Stimulated activated naive B cell treated with anti-CD40 and anti-IgM and Interleukin-4, amounts not matched to agents 10 μg/mL and 1 μg/mL and 100 μg/mL, for 72 hours (primary cell): Measurements from ENCODE around the gene YTHDF1.
A peak's percentile ranks its signal among the peaks of the same experiment; 100 is the strongest.

ENCODE experiments used
- ATAC-seq, 2 donors: fragments of 150-1000 bp; cut with Tn5 transposase; replicated peaks; 2 replicates each; pipeline ENCODE4 v1.10.0; 2021; ENCODE audit warnings: moderate library complexity in 1 of 2
- DNase-seq: peaks from one replicate; pipeline ENCODE4 v3.0.0; 2021
- H3K27ac Mint-ChIP-seq: one replicate; pipeline ENCODE4 v1.8.0; 2022; ENCODE audit warnings: mild to moderate bottlenecking, mixed read lengths
- H3K27me3 Mint-ChIP-seq, 2 donors: one replicate each; pipeline ENCODE4 v1.8.0; 2022; ENCODE audit warnings: mixed read lengths in 2 of 2
- H3K36me3 Mint-ChIP-seq, 2 donors: one replicate each; pipeline ENCODE4 v1.8.0; 2022; ENCODE audit warnings: mixed read lengths in 2 of 2, mild to moderate bottlenecking in 1 of 2
- H3K4me1 Mint-ChIP-seq, 2 donors: one replicate each; pipeline ENCODE4 v1.8.0; 2022; ENCODE audit warnings: mixed read lengths in 2 of 2, mild to moderate bottlenecking in 1 of 2
- H3K4me3 Mint-ChIP-seq, 2 donors: one replicate each; pipeline ENCODE4 v1.8.0; 2022; ENCODE audit warnings: mild to moderate bottlenecking in 2 of 2, mixed read lengths in 2 of 2, moderate library complexity in 1 of 2
- H3K9me3 Mint-ChIP-seq, 2 donors: one replicate each; pipeline ENCODE4 v1.8.0; 2022; ENCODE audit warnings: mixed read lengths in 2 of 2, mild to moderate bottlenecking in 1 of 2

The YTHDF1 gene

GRCh38 chr20:63217706-63218105 lies 1.8 kb upstream of the YTHDF1 start:
- H3K4me3 Mint-ChIP-seq: no peak overlapping the region
- no peak for DNase-seq
- peaks cover 15 to 17% of the 10 kb centered on the region in 2 donors for H3K27me3 Mint-ChIP-seq
- no peak overlapping the region for H3K27ac Mint-ChIP-seq
- peaks cover 16 to 23% of the 10 kb centered on the region in 2 donors for H3K36me3 Mint-ChIP-seq
- no peaks in the 10 kb centered on the region for H3K9me3 Mint-ChIP-seq
- H3K4me1 Mint-ChIP-seq: peaks cover 21 to 40% of the 10 kb centered on the region in 2 donors
- ATAC-seq: no peak

GRCh38 chr20:63216849-63217471 lies 1.0 kb upstream of the YTHDF1 start:
- H3K27me3 Mint-ChIP-seq: peaks cover 12 to 17% of the 10 kb centered on the region in 2 donors
- no peak for DNase-seq
- H3K4me3 Mint-ChIP-seq: peak overlapping the region; percentile 81 to 95
- no peaks in the 10 kb centered on the region for H3K9me3 Mint-ChIP-seq
- H3K36me3 Mint-ChIP-seq: peaks cover 18 to 31% of the 10 kb centered on the region in 2 donors
- ATAC-seq: no peak
- peaks cover 27 to 48% of the 10 kb centered on the region in 2 donors for H3K4me1 Mint-ChIP-seq
- peak overlapping the region; percentile 81 for H3K27ac Mint-ChIP-seq

- no peak for DNase-seq
- H3K27me3 Mint-ChIP-seq: peaks cover 5 to 7% of the 10 kb centered on the region in 2 donors
- peaks cover 32 to 60% of the 10 kb centered on the region in 2 donors for H3K4me1 Mint-ChIP-seq
- H3K27ac Mint-ChIP-seq: peak overlapping the region; percentile 92
- peaks cover 24 to 37% of the 10 kb centered on the region in 2 donors for H3K36me3 Mint-ChIP-seq
- no peaks in the 10 kb centered on the region for H3K9me3 Mint-ChIP-seq
- peak; percentile 1 to 35 for ATAC-seq
- H3K4me3 Mint-ChIP-seq: peak overlapping the region; percentile 90 to 95
Observed at GRCh38 chr20:63215101-63216040, 560 bp downstream of the YTHDF1 start.

- H3K36me3 Mint-ChIP-seq: peaks cover 29 to 37% of the 10 kb centered on the region in 2 donors
- no peaks in the 10 kb centered on the region for H3K27me3 Mint-ChIP-seq
- peak overlapping the region; percentile 92 for H3K27ac Mint-ChIP-seq
- ATAC-seq: no peak
- no peak for DNase-seq
- no peaks in the 10 kb centered on the region for H3K9me3 Mint-ChIP-seq
- peak overlapping the region; percentile 90 to 95 for H3K4me3 Mint-ChIP-seq
- peaks cover 33 to 69% of the 10 kb centered on the region in 2 donors for H3K4me1 Mint-ChIP-seq
Observed at GRCh38 chr20:63214514-63214913, 1.4 kb downstream of the YTHDF1 start.

GRCh38 chr20:63212792-63213191 lies 3.1 kb downstream of the YTHDF1 start:
- H3K4me1 Mint-ChIP-seq: peaks cover 35 to 74% of the 10 kb centered on the region in 2 donors
- no peaks in the 10 kb centered on the region for H3K27me3 Mint-ChIP-seq
- no peak overlapping the region for H3K4me3 Mint-ChIP-seq
- no peaks in the 10 kb centered on the region for H3K9me3 Mint-ChIP-seq
- H3K36me3 Mint-ChIP-seq: peaks cover 35 to 41% of the 10 kb centered on the region in 2 donors
- no peak for ATAC-seq
- no peak overlapping the region for H3K27ac Mint-ChIP-seq
- DNase-seq: no peak

GRCh38 chr20:63212393-63212730 lies 3.6 kb downstream of the YTHDF1 start:
- no peaks in the 10 kb centered on the region for H3K9me3 Mint-ChIP-seq
- no peak overlapping the region for H3K4me3 Mint-ChIP-seq
- peaks cover 37 to 45% of the 10 kb centered on the region in 2 donors for H3K36me3 Mint-ChIP-seq

GRCh38 chr20:63210011-63210605 lies 5.8 kb downstream of the YTHDF1 start:
- Mint-ChIP-seq H3K27ac (no peak overlapping the region), H3K4me1 (peaks cover 33 to 72% of the 10 kb centered on the region in 2 donors), H3K9me3 (no peaks in the 10 kb centered on the region), H3K27me3 (no peaks in the 10 kb centered on the region), H3K4me3 (no peak overlapping the region), H3K36me3 (peaks cover 46 to 54% of the 10 kb centered on the region in 2 donors)
- ATAC-seq: no peak
- DNase-seq: no peak

More at GRCh38 chr20:63212393-63212730, 3.6 kb downstream of the YTHDF1 start:
- H3K27me3 Mint-ChIP-seq: no peaks in the 10 kb centered on the region
- ATAC-seq: no peak
- no peak overlapping the region for H3K27ac Mint-ChIP-seq
- DNase-seq: no peak
- peaks cover 35 to 76% of the 10 kb centered on the region in 2 donors for H3K4me1 Mint-ChIP-seq

- ATAC-seq (no peak), DNase-seq (no peak)
- no peaks in the 10 kb centered on the region for H3K9me3 Mint-ChIP-seq
- peak overlapping the region; percentile 37 for H3K27ac Mint-ChIP-seq
- H3K27me3 Mint-ChIP-seq: no peaks in the 10 kb centered on the region
- peaks cover 24 to 55% of the 10 kb centered on the region in 2 donors for H3K4me1 Mint-ChIP-seq
- H3K36me3 Mint-ChIP-seq: peaks cover 40 to 41% of the 10 kb centered on the region in 2 donors
- no peak overlapping the region for H3K4me3 Mint-ChIP-seq
Observed at GRCh38 chr20:63208346-63208909, 7.5 kb downstream of the YTHDF1 start.

- no peak for DNase-seq
- no peaks in the 10 kb centered on the region for H3K9me3 Mint-ChIP-seq
- ATAC-seq: no peak
- peaks cover 34 to 42% of the 10 kb centered on the region in 2 donors for H3K36me3 Mint-ChIP-seq
- H3K27ac Mint-ChIP-seq: no peak overlapping the region
- no peaks in the 10 kb centered on the region for H3K27me3 Mint-ChIP-seq
- peaks cover 17 to 40% of the 10 kb centered on the region in 2 donors for H3K4me1 Mint-ChIP-seq
- no peak overlapping the region for H3K4me3 Mint-ChIP-seq
Observed at GRCh38 chr20:63206878-63207277, 9.1 kb downstream of the YTHDF1 start.

GRCh38 chr20:63205896-63206295 lies 10.0 kb downstream of the YTHDF1 start:
- H3K27me3 Mint-ChIP-seq: no peaks in the 10 kb centered on the region
- no peak for DNase-seq
- H3K4me3 Mint-ChIP-seq: no peak overlapping the region
- H3K4me1 Mint-ChIP-seq: peaks cover 17 to 38% of the 10 kb centered on the region in 2 donors
- peaks cover 37 to 46% of the 10 kb centered on the region in 2 donors for H3K36me3 Mint-ChIP-seq
- no peaks in the 10 kb centered on the region for H3K9me3 Mint-ChIP-seq
- no peak overlapping the region for H3K27ac Mint-ChIP-seq
- no peak for ATAC-seq

- H3K4me3 Mint-ChIP-seq: no peak overlapping the region
- no peak for DNase-seq
- H3K27me3 Mint-ChIP-seq: no peaks in the 10 kb centered on the region
- H3K4me1 Mint-ChIP-seq: peaks cover 15 to 29% of the 10 kb centered on the region in 2 donors
- H3K9me3 Mint-ChIP-seq: no peaks in the 10 kb centered on the region
- ATAC-seq: no peak
- peaks cover 37 to 39% of the 10 kb centered on the region in 2 donors for H3K36me3 Mint-ChIP-seq
- H3K27ac Mint-ChIP-seq: no peak overlapping the region
Observed at GRCh38 chr20:63204362-63204761, 11.6 kb downstream of the YTHDF1 start.

- Mint-ChIP-seq H3K4me3 (no peak overlapping the region), H3K36me3 (peaks cover 40 to 44% of the 10 kb centered on the region in 2 donors), H3K4me1 (peaks cover 15 to 38% of the 10 kb centered on the region in 2 donors), H3K27me3 (no peaks in the 10 kb centered on the region), H3K9me3 (no peaks in the 10 kb centered on the region), H3K27ac (no peak overlapping the region)
- DNase-seq (no peak), ATAC-seq (no peak)
Observed at GRCh38 chr20:63202811-63203526, 13.0 kb downstream of the YTHDF1 start.

- Mint-ChIP-seq H3K36me3 (peaks cover 37 to 44% of the 10 kb centered on the region in 2 donors), H3K4me3 (no peak overlapping the region), H3K4me1 (peaks cover 15 to 41% of the 10 kb centered on the region in 2 donors), H3K9me3 (no peaks in the 10 kb centered on the region), H3K27ac (no peak overlapping the region), H3K27me3 (no peaks in the 10 kb centered on the region)
- ATAC-seq: no peak
- DNase-seq: no peak
Observed at GRCh38 chr20:63202021-63202420, 13.9 kb downstream of the YTHDF1 start.
